Adrenal gland (tissue), 5 donors: ENCODE data around the gene NGFR.

ENCODE experiments used
- CTCF ChIP-seq, 6 experiments: fragments of 450-650 bp in 4 of 6; fragments of 200-600 bp in 2 of 6; sonication (generic) in 1 of 6; IDR thresholded peaks; 1 replicate in 5 of 6; 2 replicates in 1 of 6; pipeline versions ENCODE4 v1.5.1 to v1.8.0; 2016 to 2021; ENCODE audit warnings: antibody characterized with exemption in 6 of 6, mild to moderate bottlenecking in 2 of 6, moderate library complexity in 1 of 6
- POLR2A ChIP-seq, 2 donors: fragments of 450-650 bp; IDR thresholded peaks; one replicate each; pipeline ENCODE4 v1.6.1; 2017; ENCODE audit warnings: antibody characterized with exemption in 2 of 2, mild to moderate bottlenecking in 2 of 2, moderate library complexity in 1 of 2
- donor health status: DM: no; HTN: no; CAD: no.

GRCh38 chr17:49452201-49452600 is 42.9 kb upstream of the NGFR start:
- TF ChIP-seq CTCF (IDR thresholded peaks at IDR 0.05) (no peak), POLR2A (IDR thresholded peaks at IDR 0.05) (no peak)
